Endodermal cell (in vitro differentiated cells): Measurements from ENCODE around the gene OR1C1. TPM values are rescaled to one million over a fixed set of nuclear protein-coding genes. Genes with fewer than 3 reads are reported as not detected.
"Not testable (repeated sequence)": the region's sequence is repeated elsewhere in the genome, so short reads cannot be mapped to it uniquely, and the experiment has no call there.

Source experiments
- DNase-seq: peaks from one replicate; pipeline ENCODE4 v3.0.0-alpha.2; 2017
- H3K27ac ChIP-seq: 2 replicates; pipeline ENCODE4 v1.5.1; 2013; ENCODE audit warnings: mild to moderate bottlenecking, low read depth, low read length, moderate library complexity
- H3K27me3 ChIP-seq: 2 replicates; pipeline ENCODE4 v1.6.1; 2013; ENCODE audit warnings: mild to moderate bottlenecking, low read length, moderate library complexity; ENCODE audit not compliant: insufficient read depth, control insufficient read depth, poor library complexity, severe bottlenecking
- H3K36me3 ChIP-seq: 2 replicates; pipeline ENCODE4 v1.7.0; 2013; ENCODE audit warnings: mild to moderate bottlenecking, low read length, moderate library complexity; ENCODE audit not compliant: control insufficient read depth, insufficient read depth
- H3K4me1 ChIP-seq: one replicate; pipeline ENCODE4 v1.7.0; 2013; ENCODE audit warnings: low read length; ENCODE audit not compliant: control insufficient read depth, insufficient read depth
- H3K4me3 ChIP-seq: 2 replicates; pipeline ENCODE4 v1.5.1; 2013; ENCODE audit warnings: mild to moderate bottlenecking, low read length, moderate library complexity
- H3K9ac ChIP-seq: 2 replicates; pipeline ENCODE4 v1.6.1; 2013; ENCODE audit warnings: mild to moderate bottlenecking, low read length, moderate library complexity; ENCODE audit not compliant: poor library complexity, severe bottlenecking; ENCODE audit errors: extremely low read depth
- H3K9me3 ChIP-seq: 2 replicates; pipeline ENCODE4 v1.6.1; 2013; ENCODE audit warnings: mild to moderate bottlenecking, low read length, moderate library complexity; ENCODE audit not compliant: control insufficient read depth
- H3K27ac Mint-ChIP-seq: 2 replicates; pipeline ENCODE4 v1.8.0; 2020; ENCODE audit warnings: mixed read lengths
- H3K27me3 Mint-ChIP-seq: 2 replicates; pipeline ENCODE4 v1.8.0; 2021; ENCODE audit warnings: mild to moderate bottlenecking, mixed read lengths; ENCODE audit not compliant: insufficient read depth
- H3K36me3 Mint-ChIP-seq: 2 replicates; pipeline ENCODE4 v1.8.0; 2020; ENCODE audit warnings: low read depth, mixed read lengths
- H3K4me1 Mint-ChIP-seq: 2 replicates; pipeline ENCODE4 v1.8.0; 2020; ENCODE audit warnings: mixed read lengths
- H3K4me3 Mint-ChIP-seq: 2 replicates; pipeline ENCODE4 v1.8.0; 2020; ENCODE audit warnings: mild to moderate bottlenecking, moderate library complexity, mixed read lengths
- H3K9me3 Mint-ChIP-seq: 2 replicates; pipeline ENCODE4 v1.8.0; 2020; ENCODE audit warnings: mild to moderate bottlenecking, mixed read lengths
- WGBS, 2 experiments: methylation state at CpG; one replicate each; pipeline versions ENCODE4 v1.1.5 to v1.1.7; 2013; ENCODE audit warnings: missing lambda C conversion rate in 2 of 2, mixed read lengths in 1 of 2; ENCODE audit not compliant: insufficient coverage in 1 of 2, insufficient read length in 1 of 2; 5-methylcytosine and 5-hydroxymethylcytosine counted together
- total RNA-seq, 2 donors: library from RNA; stranded (reverse); fragmentation: NEBNext Ultra II Directional in 1 of 2; extraction: Animal tissue kit (Norgen Biotek cat#: 25700) in 1 of 2; gene quantifications; 2 replicates in 1 of 2; 3 replicates in 1 of 2; pipeline ENCODE4 v1.2.1, GENCODE V29; 2021
- TF ChIP-seq, protein P1 (sequence below): fragments of 200-600 bp; sonication (generic); conservative IDR thresholded peaks from 2 replicates; pipeline ENCODE4 v1.5.0; 2021; ENCODE audit warnings: antibody characterized with exemption, mild to moderate bottlenecking

Gene OR1C1
- total RNA-seq, 2 donors from 2014 or later, result not detected

- no peak overlapping the region for H3K4me3 ChIP-seq
- no peaks in the 10 kb centered on the region for H3K27me3 Mint-ChIP-seq
- no peaks in the 10 kb centered on the region for H3K36me3 Mint-ChIP-seq
- 85 to 97% methylated on average over 3 to 7 of the region's 7 CpGs for WGBS, 2 experiments
- H3K36me3 ChIP-seq, result no peaks in the 10 kb centered on the region
- no peak overlapping the region for H3K9ac ChIP-seq
- H3K9me3 ChIP-seq, result peaks cover 60% of the 10 kb centered on the region
- H3K27ac ChIP-seq, result no peak overlapping the region
- H3K4me1 ChIP-seq, result no peaks in the 10 kb centered on the region
- DNase-seq, result no peak
- H3K4me1 Mint-ChIP-seq, result no peaks in the 10 kb centered on the region
- no peaks in the 10 kb centered on the region for H3K27me3 ChIP-seq
- H3K9me3 Mint-ChIP-seq, result peaks cover 37% of the 10 kb centered on the region
- H3K27ac Mint-ChIP-seq, result no peak overlapping the region
- H3K4me3 Mint-ChIP-seq, result no peak overlapping the region
- TF ChIP-seq, protein P1, sequence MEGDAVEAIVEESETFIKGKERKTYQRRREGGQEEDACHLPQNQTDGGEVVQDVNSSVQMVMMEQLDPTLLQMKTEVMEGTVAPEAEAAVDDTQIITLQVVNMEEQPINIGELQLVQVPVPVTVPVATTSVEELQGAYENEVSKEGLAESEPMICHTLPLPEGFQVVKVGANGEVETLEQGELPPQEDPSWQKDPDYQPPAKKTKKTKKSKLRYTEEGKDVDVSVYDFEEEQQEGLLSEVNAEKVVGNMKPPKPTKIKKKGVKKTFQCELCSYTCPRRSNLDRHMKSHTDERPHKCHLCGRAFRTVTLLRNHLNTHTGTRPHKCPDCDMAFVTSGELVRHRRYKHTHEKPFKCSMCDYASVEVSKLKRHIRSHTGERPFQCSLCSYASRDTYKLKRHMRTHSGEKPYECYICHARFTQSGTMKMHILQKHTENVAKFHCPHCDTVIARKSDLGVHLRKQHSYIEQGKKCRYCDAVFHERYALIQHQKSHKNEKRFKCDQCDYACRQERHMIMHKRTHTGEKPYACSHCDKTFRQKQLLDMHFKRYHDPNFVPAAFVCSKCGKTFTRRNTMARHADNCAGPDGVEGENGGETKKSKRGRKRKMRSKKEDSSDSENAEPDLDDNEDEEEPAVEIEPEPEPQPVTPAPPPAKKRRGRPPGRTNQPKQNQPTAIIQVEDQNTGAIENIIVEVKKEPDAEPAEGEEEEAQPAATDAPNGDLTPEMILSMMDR, result no peak
These were observed 46.6 kb downstream of the OR1C1 start for GRCh38 chr1:247713753-247714152.

DNA sequence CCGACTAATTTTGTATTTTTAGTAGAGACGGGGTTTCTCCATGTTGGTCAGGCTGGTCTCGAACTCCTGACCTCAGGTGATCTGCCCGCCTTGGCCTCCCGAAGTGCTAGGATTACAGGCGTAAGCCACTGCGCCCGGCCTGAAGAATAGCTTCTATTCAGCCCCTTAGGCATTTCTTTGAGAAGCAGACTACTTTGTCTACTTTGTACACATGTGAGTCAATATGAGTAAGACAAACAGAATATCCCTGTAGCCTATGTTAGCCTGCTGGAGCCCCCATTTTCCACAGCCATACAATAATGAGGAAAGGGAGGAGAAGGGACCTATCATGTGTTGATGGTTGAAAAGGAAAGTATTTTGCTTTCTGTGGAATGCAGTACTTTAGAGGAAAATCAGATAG is 49.7 kb downstream of the OR1C1 start:
- not testable (repeated sequence) for H3K4me3 Mint-ChIP-seq, H3K4me3 ChIP-seq, H3K27ac ChIP-seq, H3K9ac ChIP-seq, H3K27me3 ChIP-seq, H3K27ac Mint-ChIP-seq, H3K27me3 Mint-ChIP-seq, H3K4me1 ChIP-seq, DNase-seq, H3K4me1 Mint-ChIP-seq, H3K36me3 ChIP-seq, H3K36me3 Mint-ChIP-seq
- H3K9me3 Mint-ChIP-seq, result peaks cover 40% of the 10 kb centered on the region
- peaks cover 51% of the 10 kb centered on the region for H3K9me3 ChIP-seq
- 85% methylated on average over 8 of the region's 8 CpGs; no CpG with 5 or more reads in 1 of the 2 experiments for WGBS, 2 experiments

Other genes with a start within 250 kb of the OR1C1 start
- gene OR2C3, start 224.1 kb downstream of the OR1C1 start, total RNA-seq, result not detected
- not detected for gene GCSAML, start 211.4 kb downstream of the OR1C1 start, total RNA-seq
- not detected for gene OR2G2, start 172.2 kb downstream of the OR1C1 start, total RNA-seq
- not detected for gene OR2G3, start 155.0 kb downstream of the OR1C1 start, total RNA-seq
- gene OR13G1, start 80.8 kb downstream of the OR1C1 start, total RNA-seq, result not detected
- gene OR6F1, start 43.9 kb downstream of the OR1C1 start, total RNA-seq, result not detected
- gene OR14K1, start 21.9 kb downstream of the OR1C1 start, total RNA-seq, result under 1 TPM in 1 of 2 donors, not detected in 1; 0.29 TPM
- gene OR14A2, start 12.4 kb downstream of the OR1C1 start, total RNA-seq, result not detected
- not detected for gene OR14A16, start 63.6 kb upstream of the OR1C1 start, total RNA-seq
- not detected for gene OR11L1, start 81.3 kb upstream of the OR1C1 start, total RNA-seq
- 1 to 10 TPM; 1.7 to 1.8 TPM for gene TRIM58, start 96.6 kb upstream of the OR1C1 start, total RNA-seq
- 1 to 10 TPM in 1 of 2 donors, under 1 TPM in 1; 0.29 to 1.6 TPM for gene OR2W3, start 135.0 kb upstream of the OR1C1 start, total RNA-seq
- gene OR2T8, start 159.7 kb upstream of the OR1C1 start, total RNA-seq, result not detected
- gene OR2AJ1, start 164.3 kb upstream of the OR1C1 start, total RNA-seq, result not detected
- not detected for gene OR2L8, start 188.3 kb upstream of the OR1C1 start, total RNA-seq
- not detected for gene OR2AK2, start 204.7 kb upstream of the OR1C1 start, total RNA-seq